ENCODE results near the gene WDR91. TPM values are rescaled to one million over a fixed set of nuclear protein-coding genes. Genes with fewer than 3 reads are reported as not detected.

The WDR91 gene
- total and polyA plus RNA-seq, 4 donors, result 5.8 to 19.0 (median 9.2) TPM

DNA sequence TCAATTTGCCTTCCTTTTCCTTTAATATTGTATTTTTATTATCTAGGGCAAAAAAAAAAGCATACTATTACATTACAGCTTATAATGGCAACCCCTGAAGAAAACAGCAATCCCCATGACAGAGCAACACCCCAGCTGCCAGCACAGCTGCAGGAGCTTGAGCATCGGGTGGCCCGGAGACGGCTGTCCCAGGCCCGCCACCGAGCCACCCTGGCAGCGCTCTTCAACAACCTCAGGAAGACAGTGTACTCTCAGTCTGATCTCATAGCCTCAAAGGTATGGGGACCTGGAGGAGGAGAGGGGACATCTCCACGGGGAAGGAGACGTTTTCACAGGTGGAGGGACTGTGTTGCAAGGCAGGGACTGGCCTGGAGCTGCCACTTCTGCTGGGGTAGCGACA, 29.1 kb upstream of the WDR91 start:
- WGBS, result 81% methylated on average over 9 of the region's 9 CpGs
- no peak overlapping the region for H3K4me3 ChIP-seq (ENCODE audit: low read depth in 1 of 3, low read length in 3 of 3)
- H3K4me1 ChIP-seq (ENCODE audit: control insufficient read depth in 4 of 4, insufficient read depth in 4 of 4, low read length in 3 of 4), result no peaks in the 10 kb centered on the region
- H3K27ac ChIP-seq (ENCODE audit: low read depth in 1 of 2, low read length in 2 of 2), result no peak overlapping the region
- no peaks in the 10 kb centered on the region for H3K36me3 ChIP-seq (ENCODE audit: control insufficient read depth in 4 of 4, insufficient read depth in 3 of 4, low read depth in 1 of 4, low read length in 3 of 4)
- H3K9ac ChIP-seq (ENCODE audit: low read depth in 1 of 2, low read length in 2 of 2), result no peak overlapping the region
- DNase-seq (ENCODE audit: low spot score), result no peak
- no peaks in the 10 kb centered on the region for H3K9me3 ChIP-seq (ENCODE audit: control insufficient read depth in 4 of 4, low read length in 3 of 4)
- no peaks in the 10 kb centered on the region for H3K27me3 ChIP-seq (ENCODE audit: control insufficient read depth in 4 of 4, insufficient read depth in 4 of 4, low read length in 3 of 4)
- TF ChIP-seq EGR1 (IDR thresholded peaks at IDR 0.05; ENCODE audit: low read depth in 2 of 2) (no peak), NR2F2 (IDR thresholded peaks at IDR 0.05) (no peak), FOXA2 (IDR thresholded peaks at IDR 0.05) (no peak)
- TF ChIP-seq, protein P1, sequence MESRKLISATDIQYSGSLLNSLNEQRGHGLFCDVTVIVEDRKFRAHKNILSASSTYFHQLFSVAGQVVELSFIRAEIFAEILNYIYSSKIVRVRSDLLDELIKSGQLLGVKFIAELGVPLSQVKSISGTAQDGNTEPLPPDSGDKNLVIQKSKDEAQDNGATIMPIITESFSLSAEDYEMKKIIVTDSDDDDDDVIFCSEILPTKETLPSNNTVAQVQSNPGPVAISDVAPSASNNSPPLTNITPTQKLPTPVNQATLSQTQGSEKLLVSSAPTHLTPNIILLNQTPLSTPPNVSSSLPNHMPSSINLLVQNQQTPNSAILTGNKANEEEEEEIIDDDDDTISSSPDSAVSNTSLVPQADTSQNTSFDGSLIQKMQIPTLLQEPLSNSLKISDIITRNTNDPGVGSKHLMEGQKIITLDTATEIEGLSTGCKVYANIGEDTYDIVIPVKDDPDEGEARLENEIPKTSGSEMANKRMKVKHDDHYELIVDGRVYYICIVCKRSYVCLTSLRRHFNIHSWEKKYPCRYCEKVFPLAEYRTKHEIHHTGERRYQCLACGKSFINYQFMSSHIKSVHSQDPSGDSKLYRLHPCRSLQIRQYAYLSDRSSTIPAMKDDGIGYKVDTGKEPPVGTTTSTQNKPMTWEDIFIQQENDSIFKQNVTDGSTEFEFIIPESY (IDR thresholded peaks at IDR 0.05), result no peak

DNA sequence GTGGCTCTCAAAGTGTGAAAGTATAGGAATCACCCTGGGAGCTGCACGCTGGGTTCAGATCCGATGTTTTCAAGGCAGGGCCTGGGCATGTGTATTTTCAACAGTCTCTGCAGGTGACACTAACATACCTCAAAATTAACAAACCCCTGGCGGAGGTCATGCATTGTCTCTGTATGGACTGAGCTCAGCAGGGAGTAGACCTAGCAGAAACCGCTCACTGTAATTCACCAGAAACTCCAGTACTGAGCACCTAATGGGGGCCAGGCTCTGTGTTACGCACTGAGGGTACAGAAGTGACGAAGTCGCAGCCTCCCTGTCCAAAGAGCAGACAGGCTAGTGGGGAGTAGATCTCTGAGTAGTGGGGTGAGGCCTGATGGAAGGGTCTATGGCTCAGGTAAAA, 27.9 kb upstream of the WDR91 start:
- 95% methylated on average over 7 of the region's 7 CpGs for WGBS
- Histone ChIP-seq H3K27ac (ENCODE audit: low read depth in 1 of 2, low read length in 2 of 2) (no peak overlapping the region), H3K4me3 (ENCODE audit: low read depth in 1 of 3, low read length in 3 of 3) (no peak overlapping the region)

DNA sequence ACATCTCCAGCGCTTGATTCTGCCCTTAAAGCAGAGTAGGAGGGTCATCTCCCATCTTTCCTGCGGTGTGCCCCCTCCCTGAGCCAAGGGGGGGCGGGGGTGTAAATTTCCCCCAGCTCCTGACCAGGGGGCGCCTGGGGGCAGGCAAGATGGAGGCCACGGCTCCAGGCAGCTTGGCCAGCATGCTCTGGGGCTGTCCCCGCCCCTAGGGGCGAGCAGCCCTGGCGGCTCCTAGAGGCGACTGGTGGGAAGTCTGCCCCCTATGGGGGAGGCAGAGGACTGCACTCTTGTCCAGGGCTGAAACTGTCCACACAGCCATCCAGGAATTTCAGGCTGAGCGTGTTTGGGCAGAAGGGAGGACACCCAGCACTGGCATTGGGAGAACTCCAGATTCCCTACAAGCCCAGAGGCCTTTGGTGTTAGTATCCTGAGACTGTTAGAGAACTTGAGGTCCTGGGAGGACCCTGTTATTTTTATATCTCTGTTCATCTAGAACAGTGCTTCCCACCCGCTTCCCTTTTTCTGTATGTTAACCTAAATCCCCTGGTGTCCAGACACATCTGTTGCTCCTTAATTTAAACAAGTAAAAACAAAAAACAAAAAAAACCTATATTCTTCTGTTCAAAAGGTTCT, 26.9 kb upstream of the WDR91 start:
- peak; percentile 36 for DNase-seq (ENCODE audit: low spot score)
- TF ChIP-seq HNF4G (IDR thresholded peaks at IDR 0.05), result no peak
- TF ChIP-seq HNF4A (conservative IDR thresholded peaks at IDR 0.05), result no peak
- TF ChIP-seq, protein P2, sequence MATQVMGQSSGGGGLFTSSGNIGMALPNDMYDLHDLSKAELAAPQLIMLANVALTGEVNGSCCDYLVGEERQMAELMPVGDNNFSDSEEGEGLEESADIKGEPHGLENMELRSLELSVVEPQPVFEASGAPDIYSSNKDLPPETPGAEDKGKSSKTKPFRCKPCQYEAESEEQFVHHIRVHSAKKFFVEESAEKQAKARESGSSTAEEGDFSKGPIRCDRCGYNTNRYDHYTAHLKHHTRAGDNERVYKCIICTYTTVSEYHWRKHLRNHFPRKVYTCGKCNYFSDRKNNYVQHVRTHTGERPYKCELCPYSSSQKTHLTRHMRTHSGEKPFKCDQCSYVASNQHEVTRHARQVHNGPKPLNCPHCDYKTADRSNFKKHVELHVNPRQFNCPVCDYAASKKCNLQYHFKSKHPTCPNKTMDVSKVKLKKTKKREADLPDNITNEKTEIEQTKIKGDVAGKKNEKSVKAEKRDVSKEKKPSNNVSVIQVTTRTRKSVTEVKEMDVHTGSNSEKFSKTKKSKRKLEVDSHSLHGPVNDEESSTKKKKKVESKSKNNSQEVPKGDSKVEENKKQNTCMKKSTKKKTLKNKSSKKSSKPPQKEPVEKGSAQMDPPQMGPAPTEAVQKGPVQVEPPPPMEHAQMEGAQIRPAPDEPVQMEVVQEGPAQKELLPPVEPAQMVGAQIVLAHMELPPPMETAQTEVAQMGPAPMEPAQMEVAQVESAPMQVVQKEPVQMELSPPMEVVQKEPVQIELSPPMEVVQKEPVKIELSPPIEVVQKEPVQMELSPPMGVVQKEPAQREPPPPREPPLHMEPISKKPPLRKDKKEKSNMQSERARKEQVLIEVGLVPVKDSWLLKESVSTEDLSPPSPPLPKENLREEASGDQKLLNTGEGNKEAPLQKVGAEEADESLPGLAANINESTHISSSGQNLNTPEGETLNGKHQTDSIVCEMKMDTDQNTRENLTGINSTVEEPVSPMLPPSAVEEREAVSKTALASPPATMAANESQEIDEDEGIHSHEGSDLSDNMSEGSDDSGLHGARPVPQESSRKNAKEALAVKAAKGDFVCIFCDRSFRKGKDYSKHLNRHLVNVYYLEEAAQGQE (IDR thresholded peaks at IDR 0.05), result no peak
- TF ChIP-seq, protein P3, sequence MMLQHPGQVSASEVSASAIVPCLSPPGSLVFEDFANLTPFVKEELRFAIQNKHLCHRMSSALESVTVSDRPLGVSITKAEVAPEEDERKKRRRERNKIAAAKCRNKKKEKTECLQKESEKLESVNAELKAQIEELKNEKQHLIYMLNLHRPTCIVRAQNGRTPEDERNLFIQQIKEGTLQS (IDR thresholded peaks at IDR 0.05), result no peak
- no peak for TF ChIP-seq FOXA2 (IDR thresholded peaks at IDR 0.05)
- Histone ChIP-seq H3K4me3 (ENCODE audit: low read depth in 1 of 3, low read length in 3 of 3) (no peak overlapping the region), H3K27ac (ENCODE audit: low read depth in 1 of 2, low read length in 2 of 2) (no peak overlapping the region), H3K27me3 (ENCODE audit: control insufficient read depth in 4 of 4, insufficient read depth in 4 of 4, low read length in 3 of 4) (no peaks in the 10 kb centered on the region), H3K9me3 (ENCODE audit: control insufficient read depth in 4 of 4, low read length in 3 of 4) (no peaks in the 10 kb centered on the region), H3K9ac (ENCODE audit: low read depth in 1 of 2, low read length in 2 of 2) (no peak overlapping the region), H3K36me3 (ENCODE audit: control insufficient read depth in 4 of 4, insufficient read depth in 3 of 4, low read depth in 1 of 4, low read length in 3 of 4) (no peaks in the 10 kb centered on the region), H3K4me1 (ENCODE audit: control insufficient read depth in 4 of 4, insufficient read depth in 4 of 4, low read length in 3 of 4) (no peaks in the 10 kb centered on the region)
- 89% methylated on average over 11 of the region's 11 CpGs for WGBS

More for the DNA sequence above, 27.9 kb upstream of the WDR91 start:
- DNase-seq (ENCODE audit: low spot score), result no peak
- TF ChIP-seq JUND (IDR thresholded peaks at IDR 0.05), result no peak
- Histone ChIP-seq H3K4me1 (ENCODE audit: control insufficient read depth in 4 of 4, insufficient read depth in 4 of 4, low read length in 3 of 4) (no peaks in the 10 kb centered on the region), H3K9ac (ENCODE audit: low read depth in 1 of 2, low read length in 2 of 2) (no peak overlapping the region), H3K36me3 (ENCODE audit: control insufficient read depth in 4 of 4, insufficient read depth in 3 of 4, low read depth in 1 of 4, low read length in 3 of 4) (no peaks in the 10 kb centered on the region), H3K9me3 (ENCODE audit: control insufficient read depth in 4 of 4, low read length in 3 of 4) (no peaks in the 10 kb centered on the region), H3K27me3 (ENCODE audit: control insufficient read depth in 4 of 4, insufficient read depth in 4 of 4, low read length in 3 of 4) (no peaks in the 10 kb centered on the region)

Measured in liver (tissue), 9 donors.